HG03108 (cell line): ENCODE measurements around the gene GPR146.

Experiments
- ATAC-seq: cut with Tn5 transposase; IDR thresholded peaks from one replicate; pipeline ENCODE4 v1.9.1; 2021; ENCODE audit warnings: moderate library complexity; ENCODE audit not compliant: unreplicated experiment

The GPR146 gene

GRCh38 chr7:1041551-1042491 lies 2.5 kb upstream of the GPR146 start:
- no peak for ATAC-seq

DNA sequence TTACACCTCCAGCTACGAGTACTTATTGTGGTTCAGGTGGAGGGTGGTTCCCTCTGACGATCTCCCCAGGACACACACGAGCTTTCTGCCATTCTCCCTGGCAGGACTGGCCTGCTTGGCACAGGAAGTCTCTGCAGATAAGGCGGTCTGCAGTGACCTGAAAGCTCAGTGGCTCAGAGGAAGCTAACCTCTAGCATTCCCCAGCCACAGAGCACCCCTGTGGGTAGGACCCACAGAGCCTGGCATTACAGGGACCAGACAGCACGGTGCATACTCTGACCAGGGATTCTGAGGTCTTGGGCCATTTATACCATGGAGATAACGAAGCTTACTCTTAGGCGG lies 1.9 kb upstream of the GPR146 start:
- ATAC-seq: no peak

- no peak for ATAC-seq
These were observed 676 bp upstream of the GPR146 start for GRCh38 chr7:1043552-1044188.

DNA sequence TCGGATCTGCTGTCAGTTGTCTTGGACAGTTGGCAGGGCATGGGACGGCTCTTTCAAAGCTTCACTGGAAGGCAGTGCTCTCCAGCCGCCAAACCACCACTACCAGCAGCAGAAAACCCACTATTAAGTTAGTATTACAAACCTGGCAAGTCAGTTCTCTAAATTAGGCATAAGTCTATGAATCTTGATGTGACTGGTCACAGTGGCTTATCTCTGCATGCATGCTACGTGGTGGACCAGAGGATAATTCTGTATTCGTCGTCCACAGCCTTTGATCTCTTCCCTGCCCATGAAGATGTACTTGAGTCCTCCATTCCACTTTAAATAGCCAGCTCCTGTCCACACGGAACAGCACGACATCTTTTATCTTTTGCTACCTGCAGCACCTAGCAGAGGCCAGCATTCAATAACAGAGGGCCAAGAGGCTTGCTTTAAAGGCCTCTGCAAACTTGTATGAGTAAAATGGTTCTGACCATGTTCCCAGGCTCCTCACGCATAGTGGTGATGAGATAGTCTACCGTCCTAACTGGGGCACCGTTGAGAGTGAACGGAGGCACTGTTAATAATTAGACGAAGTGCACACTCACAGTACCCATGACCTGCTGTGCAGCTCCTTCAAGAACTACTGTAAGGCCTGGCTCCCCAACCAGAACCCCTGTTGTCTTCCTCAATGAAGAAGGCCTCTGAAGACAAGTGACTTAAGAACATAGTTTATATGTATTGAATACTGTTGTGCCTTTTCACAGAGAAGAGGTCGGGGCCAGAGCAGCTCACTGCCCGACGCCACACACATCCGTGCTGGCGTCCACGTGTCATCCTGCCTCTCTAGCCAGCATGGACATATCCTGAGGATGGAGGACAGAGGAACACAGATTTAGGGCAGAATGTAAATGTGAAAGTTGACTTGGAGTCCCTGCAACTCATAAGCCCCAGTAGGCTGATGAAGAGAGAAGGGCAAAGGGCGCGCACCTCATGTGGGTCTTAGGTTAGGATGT lies 1.0 kb downstream of the GPR146 start:
- no peak for ATAC-seq

DNA sequence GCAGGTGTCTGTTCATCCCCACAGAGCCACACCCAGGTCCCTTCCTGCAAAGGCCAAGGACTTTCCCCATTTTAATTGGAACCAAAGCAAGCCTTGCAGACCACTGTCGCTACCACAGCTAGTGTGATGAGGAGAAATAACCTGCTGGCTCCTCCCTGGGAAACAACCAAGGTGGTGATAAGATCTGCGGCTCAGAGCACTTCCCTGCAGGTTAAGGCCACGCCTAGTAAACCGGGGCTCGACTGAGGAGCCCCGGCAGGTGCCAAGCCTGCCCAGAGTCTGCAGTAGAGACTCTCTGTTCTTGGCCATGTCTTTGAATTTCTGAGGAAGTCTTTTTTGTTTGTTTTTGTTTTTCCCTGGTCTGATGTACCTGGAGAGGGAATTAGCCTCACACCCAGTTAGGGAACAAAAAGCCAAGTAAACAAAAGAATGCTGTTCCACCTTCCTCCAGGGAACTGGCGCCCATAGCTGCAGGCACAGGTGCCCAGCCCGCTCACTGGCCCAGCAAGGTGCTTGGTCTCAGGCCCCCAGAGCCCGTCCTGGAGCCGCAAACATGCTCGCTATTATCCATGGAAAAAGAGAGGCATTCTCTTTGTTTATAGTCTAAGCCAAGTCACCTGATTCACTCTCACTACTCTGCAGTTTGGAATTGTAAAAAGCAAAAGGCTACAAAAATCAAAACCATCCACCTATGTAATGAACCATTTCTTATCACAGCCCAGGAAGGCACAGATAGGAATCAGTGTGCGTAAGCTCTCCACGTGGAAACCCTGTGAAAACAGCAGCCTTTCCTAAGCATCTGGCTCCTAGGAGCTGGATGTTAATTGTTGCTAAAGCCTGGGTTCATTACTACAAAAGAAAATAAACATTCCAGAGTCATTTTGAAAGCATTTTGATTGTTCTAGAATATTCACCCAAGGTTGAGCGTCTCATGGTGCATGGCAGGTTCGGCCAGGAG lies 2.7 kb downstream of the GPR146 start:
- no peak for ATAC-seq

DNA sequence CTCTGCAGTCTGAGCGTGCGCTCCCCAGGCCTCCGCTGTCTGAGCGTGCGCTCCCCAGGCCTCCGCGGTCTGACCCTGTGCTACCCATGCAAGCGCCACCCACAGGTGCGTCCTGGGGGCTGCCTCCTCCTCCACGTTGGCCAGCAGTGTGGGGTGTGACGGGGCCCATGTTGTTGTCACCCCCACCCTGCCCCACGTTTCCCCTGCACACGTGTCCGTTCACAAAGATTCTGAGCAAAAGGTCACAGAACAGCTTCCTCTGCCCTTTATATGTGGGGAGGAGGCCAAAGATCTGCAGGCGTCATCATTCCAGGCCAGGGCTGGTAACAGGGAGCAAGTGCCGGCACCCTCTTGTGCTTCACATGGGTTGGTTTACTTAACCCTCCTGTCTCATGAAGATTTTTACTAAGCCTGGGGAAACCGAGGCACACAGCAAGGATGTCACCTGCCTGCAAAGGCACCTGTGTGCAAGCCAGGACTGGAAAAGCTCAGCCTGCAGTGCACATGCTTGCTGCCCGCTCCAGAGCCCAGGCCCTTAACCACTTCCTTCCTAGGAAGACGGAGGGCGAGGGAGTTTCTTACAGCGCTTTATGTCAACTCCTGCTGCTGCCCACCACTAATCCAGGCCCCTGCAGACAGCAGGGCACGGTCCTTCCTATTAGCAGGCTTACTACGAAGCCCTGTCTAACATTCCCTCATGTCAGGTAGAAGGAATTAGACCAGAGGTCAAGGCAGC lies 4.8 kb downstream of the GPR146 start:
- ATAC-seq: no peak

DNA sequence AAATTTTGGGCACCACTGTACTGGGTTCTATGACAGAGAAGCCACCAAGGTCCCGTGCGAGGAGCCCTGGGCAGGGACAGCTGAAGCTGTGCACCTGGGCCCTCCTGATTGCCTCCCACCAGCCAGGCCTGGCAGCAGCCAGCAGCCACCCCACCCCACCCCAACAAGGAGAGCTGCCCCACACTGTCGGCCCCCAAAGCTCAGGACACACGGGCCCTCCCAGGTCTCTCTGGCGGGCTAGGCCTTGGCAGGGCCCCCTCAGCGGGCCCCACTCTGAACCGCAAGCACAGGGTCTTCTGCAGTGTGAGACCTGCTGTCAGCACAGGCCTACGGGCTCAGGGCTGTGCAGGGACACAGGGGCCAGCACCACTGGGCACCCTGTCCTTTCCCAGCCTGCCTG lies 5.5 kb downstream of the GPR146 start:
- no peak for ATAC-seq

DNA sequence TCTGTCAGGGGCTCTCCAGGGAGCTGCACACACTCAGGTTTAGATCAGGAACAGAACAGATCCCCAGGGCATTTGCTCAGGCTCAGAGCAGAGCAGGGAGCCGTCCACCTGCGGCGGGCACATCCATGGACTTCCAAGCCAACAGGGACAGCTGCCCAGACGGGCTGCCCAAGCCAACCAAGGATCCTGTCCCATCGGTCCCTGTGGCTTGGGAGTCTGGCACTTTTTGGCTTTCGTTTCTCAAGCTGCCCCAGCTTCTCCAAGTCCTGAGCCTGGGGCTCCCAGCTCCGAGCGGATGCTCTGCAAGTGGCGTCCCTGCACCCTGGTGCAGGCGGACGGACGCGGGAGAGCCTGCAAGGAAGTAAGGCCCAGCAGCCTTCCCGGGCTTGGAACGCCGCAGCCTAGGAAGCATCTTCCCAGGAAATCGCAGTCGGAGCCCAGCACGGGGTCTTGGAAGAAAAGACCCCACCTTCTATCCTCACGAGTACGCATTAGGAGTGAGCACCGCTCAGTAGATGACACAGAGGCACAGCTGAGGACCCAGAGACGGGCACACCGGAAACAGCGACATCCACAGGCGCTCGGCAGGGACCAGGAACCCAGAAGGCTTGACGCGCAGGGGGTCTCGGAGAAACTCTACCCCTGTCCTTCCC lies 6.0 kb downstream of the GPR146 start:
- ATAC-seq: no peak

GRCh38 chr7:1050956-1051690 lies 6.8 kb downstream of the GPR146 start:
- ATAC-seq: no peak

DNA sequence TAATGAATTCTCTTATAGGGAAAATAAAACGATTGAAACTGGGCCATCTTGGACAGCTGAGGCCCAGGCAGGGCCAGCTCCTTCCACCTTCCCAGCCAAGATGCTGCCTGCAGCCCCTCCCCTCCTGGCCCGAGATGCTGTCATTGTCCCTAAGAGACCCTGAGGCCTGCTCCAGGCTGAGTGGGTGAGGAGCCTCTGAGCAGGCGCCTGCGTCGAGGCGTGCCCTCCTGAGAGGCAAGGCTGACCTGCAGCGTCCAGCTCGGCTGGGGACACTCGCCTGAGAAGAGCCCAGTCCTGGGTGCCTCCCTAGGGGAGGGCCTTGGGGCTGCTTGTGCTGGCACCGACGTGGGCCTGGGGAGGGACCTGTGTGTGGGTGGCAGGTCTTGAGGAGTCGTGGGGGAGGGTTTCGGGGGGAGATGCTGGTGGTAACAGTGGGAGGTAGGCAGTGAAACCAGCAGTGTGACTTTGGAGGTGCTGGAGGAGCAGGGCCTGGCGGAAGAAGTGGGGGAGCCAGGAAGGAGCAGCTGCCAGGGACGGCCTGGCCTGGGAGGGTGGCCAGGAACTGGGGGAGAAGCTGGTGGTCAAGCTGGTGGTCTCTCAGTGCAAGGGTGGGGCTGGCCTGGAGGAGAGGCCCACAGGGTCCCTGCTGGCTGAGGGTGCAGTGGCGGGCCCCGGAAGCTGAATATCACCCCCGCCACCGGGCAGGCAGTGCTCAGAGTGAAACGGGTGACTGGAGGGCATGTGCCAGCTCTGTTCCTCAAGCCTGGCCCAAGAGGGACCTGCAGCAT lies 7.9 kb downstream of the GPR146 start:
- no peak for ATAC-seq

DNA sequence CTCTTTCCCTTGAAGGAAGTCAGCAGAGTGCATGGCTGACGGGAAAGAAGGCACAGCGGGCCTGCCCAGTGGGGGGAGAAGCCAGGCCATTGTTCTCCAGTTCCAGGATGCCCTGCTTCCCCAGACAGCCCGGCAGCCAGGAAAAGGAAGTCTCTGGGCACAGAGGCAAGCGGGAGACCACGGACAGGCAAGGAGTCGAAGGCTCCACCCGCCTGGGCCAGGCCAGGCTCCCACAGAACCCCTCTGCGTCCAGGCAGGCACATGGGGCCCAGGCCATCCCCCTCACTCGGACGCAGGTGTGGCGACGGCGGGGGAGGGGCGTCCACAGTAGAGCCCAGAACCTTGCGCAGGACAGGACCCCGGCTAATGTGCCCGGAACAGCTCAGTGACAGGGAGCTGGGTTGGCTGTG lies 8.7 kb downstream of the GPR146 start:
- no peak for ATAC-seq

- no peak for ATAC-seq
These were observed 9.5 kb downstream of the GPR146 start for GRCh38 chr7:1053816-1054370.

GRCh38 chr7:1054438-1054837 lies 10.1 kb downstream of the GPR146 start:
- no peak for ATAC-seq

GRCh38 chr7:1054861-1055450 lies 10.6 kb downstream of the GPR146 start:
- no peak for ATAC-seq

- ATAC-seq: no peak
These were observed 11.2 kb downstream of the GPR146 start for GRCh38 chr7:1055491-1055955.

DNA sequence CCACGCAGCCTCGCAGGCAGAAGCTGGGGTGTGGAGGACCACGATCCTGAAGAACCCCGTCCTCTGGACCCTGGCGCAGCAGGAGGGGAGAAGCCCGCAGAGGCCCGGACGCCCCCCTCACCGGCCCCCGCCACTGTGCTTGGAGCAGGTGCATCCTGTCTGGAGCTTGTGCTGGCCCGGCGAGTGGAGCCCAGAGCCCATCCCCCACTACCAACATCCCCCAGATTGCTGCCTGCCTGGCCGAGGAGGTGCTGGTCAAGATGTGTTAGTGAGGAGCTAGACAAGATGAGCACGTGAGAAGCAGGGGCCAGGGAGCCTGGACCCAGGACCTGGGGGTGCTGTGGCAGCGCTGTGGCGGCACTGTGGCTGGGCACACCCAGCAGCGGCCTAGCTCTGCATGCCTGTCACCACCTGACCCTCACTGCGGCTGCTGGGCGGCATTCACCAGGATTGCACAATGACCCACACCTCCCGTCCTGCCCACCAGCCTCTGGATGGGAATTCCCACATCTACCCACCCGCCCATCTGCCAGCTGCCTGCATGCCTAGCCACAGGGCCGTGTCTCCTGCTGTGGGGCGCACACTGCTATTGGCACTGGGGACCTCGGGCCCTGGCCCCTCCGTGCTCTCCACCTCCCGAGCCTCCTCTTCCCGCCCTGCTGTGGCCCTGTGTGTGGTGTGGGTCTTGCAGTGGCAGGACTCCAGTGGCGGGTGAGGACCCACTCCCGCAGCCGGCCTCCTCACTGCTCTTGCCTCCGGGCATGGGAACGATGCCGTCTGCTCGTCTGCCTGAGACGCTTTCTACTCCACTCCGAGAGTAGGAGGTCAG lies 11.8 kb downstream of the GPR146 start:
- ATAC-seq: no peak
